Kidney glomerular epithelial cell (primary cell): ENCODE results near the gene RPTOR.
"Not testable (repeated sequence)": the region's sequence is repeated elsewhere in the genome, so short reads cannot be mapped to it uniquely, and the experiment has no call there.

Experiments used
- DNase-seq: peaks from one replicate; lab custom pipeline; 2025; lab: John Stamatoyannopoulos, UW

RPTOR gene

DNA sequence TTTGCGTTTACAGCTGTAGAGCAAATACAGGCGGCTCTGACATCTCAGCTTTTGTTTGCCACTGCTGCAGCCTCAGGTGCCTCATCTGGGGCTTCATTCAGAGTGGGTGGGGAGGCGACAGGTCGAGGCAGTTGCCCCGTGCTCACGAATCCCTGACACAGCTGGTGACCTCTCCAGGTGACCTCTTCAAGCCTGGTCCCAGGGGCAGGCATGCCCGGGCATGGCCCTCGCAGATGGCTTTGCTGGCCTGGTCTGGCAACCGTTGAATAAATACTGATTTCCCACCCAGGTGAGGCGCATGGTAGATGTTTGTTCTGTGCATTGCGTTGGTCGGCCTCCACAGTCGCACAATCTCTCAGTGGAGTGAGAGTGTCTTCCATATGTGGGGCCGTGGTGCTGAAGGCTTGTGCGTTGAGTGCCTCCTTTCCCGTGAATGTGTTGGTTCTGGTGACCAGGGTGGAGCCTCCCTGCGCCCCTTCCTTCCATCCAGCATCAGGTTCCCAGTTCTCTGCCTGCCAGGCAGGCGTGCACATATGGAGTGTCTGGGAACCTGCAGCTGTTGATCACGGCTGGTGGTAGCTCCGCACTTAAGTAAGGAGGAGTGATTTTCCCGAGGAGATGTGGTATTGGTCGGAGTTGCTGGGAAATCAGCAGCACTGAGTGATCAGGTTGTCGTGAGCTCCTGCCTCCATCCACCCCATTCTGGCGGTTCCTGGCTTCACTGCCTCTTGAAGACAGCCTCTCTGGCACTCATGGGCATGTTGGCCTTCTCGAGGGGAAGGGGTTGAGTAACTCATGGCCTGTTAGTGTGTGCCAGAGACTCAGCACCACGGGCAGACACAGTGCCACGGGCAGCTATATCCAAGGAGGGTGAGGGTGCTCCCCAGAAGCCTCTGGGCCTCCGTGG is 149.7 kb downstream of the RPTOR start:
- no peak for DNase-seq

- DNase-seq: no peak
These were observed 150.6 kb downstream of the RPTOR start for GRCh38 chr17:80694992-80695912.

- DNase-seq: no peak
These were observed 151.3 kb downstream of the RPTOR start for GRCh38 chr17:80695979-80696378.

DNA sequence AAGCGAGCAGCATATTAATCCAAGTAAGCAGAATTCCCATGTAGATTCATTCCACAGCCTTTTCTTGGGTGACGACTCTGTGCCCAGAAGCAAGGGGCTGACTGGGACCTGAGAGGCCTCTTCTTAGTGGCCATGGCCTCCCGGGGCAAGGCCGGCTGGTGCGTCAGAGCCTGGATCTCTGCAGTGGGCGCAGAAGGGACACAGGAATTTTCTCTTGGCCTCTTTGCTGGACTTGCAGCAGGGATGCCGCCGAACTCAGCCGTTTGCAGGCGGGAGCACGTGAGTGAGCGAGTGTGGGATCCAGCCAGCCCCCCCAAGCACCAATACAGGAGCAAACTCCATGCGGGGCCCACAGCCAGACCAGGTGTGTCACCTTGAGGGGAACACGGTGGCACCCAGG is 151.8 kb downstream of the RPTOR start:
- DNase-seq: no peak

GRCh38 chr17:80696964-80697363 is 152.3 kb downstream of the RPTOR start:
- no peak for DNase-seq

GRCh38 chr17:80698297-80698696 is 153.7 kb downstream of the RPTOR start:
- no peak for DNase-seq

DNA sequence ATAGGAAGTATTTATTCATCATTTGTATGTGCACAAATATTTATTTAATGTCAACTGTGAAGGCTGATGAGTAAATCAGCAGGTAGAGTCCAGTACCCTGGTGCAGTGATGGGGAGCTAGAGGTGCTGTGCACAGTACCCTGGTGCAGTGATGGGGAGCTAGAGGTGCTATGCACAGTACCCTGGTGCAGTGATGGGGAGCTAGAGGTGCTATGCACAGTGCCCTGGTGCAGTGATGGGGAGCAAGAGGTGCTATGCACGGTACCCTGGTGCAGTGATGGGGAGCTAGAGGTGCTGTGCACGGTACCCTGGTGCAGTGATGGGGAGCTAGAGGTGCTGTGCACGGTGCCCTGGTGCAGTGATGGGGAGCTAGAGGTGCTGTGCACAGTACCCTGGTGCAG is 154.6 kb downstream of the RPTOR start:
- not testable (repeated sequence) for DNase-seq

GRCh38 chr17:80701730-80702129 is 157.1 kb downstream of the RPTOR start:
- DNase-seq: no peak

GRCh38 chr17:80702315-80703141 is 157.9 kb downstream of the RPTOR start:
- DNase-seq: no peak

DNA sequence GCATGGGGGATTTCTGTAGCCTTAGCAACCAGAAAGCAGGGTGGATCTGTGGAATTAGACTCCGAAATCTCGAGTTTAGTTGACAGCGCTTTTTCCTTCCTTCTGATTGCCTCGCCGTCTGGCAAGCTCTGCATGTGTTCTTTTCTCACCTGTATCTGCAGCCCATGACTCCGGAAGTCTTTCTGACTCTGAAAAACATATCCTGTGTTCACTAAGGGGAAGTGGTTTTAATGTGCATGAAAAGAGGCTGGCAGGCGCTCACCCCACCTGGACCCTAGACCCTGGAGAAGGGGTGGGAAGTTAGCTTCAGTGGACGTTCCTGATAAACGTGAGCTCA is 158.5 kb downstream of the RPTOR start:
- no peak for DNase-seq

- no peak for DNase-seq
These were observed 159.8 kb downstream of the RPTOR start for GRCh38 chr17:80704381-80704819.

DNA sequence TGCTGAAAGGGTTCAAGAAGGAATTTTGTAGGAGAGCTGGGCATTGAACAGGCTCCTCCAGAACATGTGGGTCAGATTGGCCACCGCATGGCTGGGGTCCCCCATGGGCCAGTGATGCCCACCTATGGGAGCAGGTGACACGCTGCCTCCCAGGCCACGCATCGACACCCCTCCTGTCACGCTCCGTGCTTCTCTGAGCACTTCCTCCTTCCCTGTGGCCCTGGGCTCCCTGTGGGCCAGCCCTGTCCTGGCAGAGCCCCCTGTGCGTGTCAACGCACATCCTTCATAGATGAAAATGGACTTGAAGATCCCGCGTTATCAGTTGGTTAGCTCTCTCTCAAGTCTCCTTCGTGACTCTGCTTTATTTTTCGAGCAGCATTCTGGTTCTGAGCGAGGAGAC is 160.3 kb downstream of the RPTOR start:
- DNase-seq: no peak

- no peak for DNase-seq
These were observed 161.3 kb downstream of the RPTOR start for GRCh38 chr17:80705988-80706387.

DNA sequence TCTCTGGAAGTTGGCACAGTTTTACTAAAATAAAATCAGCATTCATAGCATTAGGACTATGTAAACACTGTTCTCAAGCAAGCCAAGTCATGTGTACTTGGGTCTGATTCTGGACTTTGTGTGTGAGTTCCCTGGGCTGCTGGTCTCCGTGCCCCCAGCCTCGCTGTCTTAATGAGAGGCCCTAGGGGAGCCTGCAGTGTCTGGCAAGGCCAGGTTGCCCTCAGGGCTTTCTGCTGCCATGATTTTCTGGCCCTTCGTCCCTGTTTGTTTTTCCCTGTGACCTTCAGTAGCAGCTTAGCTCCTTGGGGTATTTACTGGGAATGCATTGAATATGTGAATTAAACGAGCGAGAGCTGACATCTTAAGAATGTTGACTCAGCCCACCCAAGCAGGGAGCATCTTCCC is 161.8 kb downstream of the RPTOR start:
- no peak for DNase-seq

- no peak for DNase-seq
These were observed 163.8 kb downstream of the RPTOR start for GRCh38 chr17:80708480-80708879.

DNA sequence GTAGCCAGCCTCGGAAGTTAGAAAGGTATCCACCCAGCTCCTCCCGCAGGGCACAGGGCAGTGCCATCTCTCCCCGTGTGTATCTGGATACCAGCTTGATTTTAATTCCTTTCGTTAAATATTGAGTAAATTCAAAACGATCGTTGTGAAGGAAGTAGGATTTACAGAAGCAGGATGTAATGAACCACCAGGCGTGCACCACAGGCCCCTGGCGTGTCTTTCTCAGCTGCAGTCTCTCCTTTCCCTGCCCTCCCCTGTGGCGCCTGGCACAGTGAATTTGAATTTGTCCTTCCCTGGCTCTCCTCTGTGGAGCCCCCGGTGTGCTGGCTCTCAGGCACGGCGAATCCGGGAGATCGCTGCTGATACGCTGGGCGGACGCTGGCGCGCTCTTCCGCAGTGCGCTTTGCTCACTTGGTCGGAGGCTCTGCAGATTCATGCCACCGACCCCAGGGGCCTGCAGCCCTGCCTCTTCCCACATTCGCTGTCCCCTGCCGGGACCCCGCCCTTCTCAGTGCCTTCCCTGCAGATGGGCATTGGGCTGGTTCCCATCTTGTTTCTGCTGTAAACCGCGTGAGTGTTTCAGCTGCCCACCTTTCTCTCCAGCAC is 164.6 kb downstream of the RPTOR start:
- no peak for DNase-seq

- DNase-seq: no peak
These were observed 166.2 kb downstream of the RPTOR start for GRCh38 chr17:80710714-80711302.

DNA sequence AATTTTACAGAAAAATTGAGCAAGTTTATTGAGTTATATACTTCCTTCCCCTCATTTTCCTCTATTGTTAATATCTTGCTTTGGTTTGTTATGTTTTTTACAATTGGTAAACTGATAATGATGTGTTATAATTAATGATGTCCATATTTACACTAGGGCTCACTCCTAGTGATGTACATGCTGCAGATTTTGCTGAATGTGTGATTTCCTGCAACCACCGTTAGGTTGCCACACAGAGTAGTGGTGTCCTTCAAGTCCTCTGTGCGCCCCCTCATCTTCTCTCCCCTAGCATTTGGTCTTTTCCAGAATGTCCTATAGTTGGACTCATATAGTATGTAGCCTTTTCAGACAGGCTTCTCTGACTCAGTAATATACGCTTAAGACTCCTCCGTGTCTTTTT is 167.5 kb downstream of the RPTOR start:
- DNase-seq: no peak

DNA sequence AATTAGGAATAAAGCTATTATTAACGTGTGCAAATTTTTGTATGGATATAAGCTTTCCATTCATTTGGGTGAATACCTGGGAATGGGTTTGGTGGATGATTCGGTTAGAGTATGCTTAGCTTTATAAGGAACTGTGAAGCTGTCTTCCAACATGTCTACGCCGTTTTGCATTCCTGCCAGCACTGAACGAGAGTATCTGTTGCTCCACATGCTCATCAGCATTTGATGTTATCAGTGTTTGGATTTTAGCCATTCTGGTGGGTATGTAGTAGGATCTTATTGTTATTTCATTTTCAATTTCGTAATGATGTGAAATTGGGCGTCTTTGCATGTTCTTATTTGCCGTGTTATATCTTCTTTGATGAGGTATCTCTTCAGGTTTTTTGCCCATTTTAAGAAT is 168.0 kb downstream of the RPTOR start:
- DNase-seq: no peak

DNA sequence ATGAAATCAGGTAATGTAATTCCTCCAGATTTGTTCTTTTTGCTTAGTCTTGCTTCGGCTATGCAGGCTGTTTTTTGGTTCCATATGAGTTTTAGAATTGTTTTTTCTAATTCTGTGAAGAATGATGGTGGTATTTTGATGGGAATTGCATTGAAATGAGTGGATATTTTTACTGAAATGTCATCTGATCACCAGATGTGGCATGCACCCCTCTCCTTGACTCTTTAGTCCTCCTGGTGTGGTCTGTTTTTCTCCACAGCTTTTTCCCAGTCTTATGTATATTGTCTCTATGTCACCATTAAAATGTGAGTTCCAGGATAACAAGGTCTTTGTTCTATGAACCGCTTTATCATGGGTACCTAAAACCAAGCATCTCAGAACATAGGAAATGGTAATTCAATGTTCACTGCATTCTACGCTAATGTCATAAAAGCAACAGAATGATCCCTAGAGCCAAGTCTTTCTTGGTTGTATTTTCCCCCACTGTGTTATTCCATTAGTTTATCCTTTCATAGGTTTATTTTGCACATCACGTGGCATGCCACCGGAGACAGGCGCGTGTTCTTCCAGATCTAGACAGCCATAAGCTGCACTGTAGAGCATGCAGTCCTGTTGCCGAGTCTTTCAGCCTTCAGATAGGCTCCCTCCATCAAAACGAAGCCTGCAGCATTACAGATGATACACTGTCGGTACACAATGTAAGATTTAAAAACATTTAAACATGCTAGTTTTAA is 172.5 kb downstream of the RPTOR start:
- DNase-seq: no peak

DNA sequence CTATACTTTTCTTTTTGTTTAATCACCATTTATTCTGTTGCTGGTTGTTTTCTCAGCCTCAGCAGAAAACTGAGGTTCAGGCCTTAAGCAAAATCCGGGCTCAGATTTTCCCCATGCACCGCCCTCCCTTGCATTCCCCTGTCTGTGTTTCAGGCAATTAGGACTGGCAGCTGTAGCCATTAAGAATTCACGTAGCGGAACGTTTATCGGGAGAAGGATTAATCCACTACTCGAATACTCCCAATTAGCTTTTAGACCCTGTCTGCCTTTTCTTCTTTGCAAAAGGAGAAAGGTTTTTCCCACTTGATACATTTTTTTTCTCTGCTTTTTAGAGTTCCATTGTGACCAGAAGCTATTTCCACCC is 173.1 kb downstream of the RPTOR start:
- no peak for DNase-seq
